Activated B cell treated with CpG ODN at 0.5 μM for 24 hours (primary cell): ENCODE results near the gene FANCC. TPM values are rescaled to one million over a fixed set of nuclear protein-coding genes. Genes with fewer than 3 reads are reported as not detected.

Experiments used
- ATAC-seq: fragments of 200-7000 bp; cut with Tn5 transposase; one replicate; pipeline ENCODE4 v1.10.0; 2021; ENCODE audit warnings: low read depth, mild to moderate bottlenecking, moderate library complexity
- CTCF ChIA-PET: fragments of 350-600 bp; sonication (Branson Sonifier 250); formaldehyde crosslinking; loops from one replicate; lab custom pipeline; 2021; ENCODE audit warnings: antibody characterized with exemption; lab: Charles Lee
- POLR2A ChIA-PET: fragments of 350-600 bp; sonication (Branson Sonifier 250); formaldehyde crosslinking; loops from one replicate; lab custom pipeline; 2021; ENCODE audit warnings: antibody characterized with exemption; lab: Charles Lee
- DNase-seq: peaks from one replicate; pipeline ENCODE4 v3.0.0; 2022
- H3K27ac Mint-ChIP-seq: one replicate; pipeline ENCODE4 v1.8.0; 2020; ENCODE audit warnings: mixed read lengths
- H3K27me3 Mint-ChIP-seq: one replicate; pipeline ENCODE4 v1.8.0; 2021; ENCODE audit warnings: mixed read lengths
- H3K36me3 Mint-ChIP-seq: one replicate; pipeline ENCODE4 v1.8.0; 2021; ENCODE audit warnings: low read depth, mixed read lengths
- H3K4me1 Mint-ChIP-seq: one replicate; pipeline ENCODE4 v1.8.0; 2021; ENCODE audit warnings: mixed read lengths
- H3K4me3 Mint-ChIP-seq: one replicate; pipeline ENCODE4 v1.8.0; 2020; ENCODE audit warnings: mild to moderate bottlenecking, mixed read lengths
- H3K9me3 Mint-ChIP-seq: one replicate; pipeline ENCODE4 v1.8.0; 2020; ENCODE audit warnings: mixed read lengths
- intact Hi-C: fragments of 100-400 bp; cut with micrococcal nuclease; formaldehyde crosslinking; loops from one replicate; pipeline ENCODE4 v1.15.1; 2024
- total RNA-seq: library from RNA; stranded (reverse); gene quantifications from 2 replicates; pipeline ENCODE4 v1.2.3, GENCODE V29; 2022
- TF ChIP-seq, protein P1 (sequence below): fragments of 200-600 bp; IDR thresholded peaks from one replicate; pipeline ENCODE4 v1.8.0; 2022; ENCODE audit warnings: antibody characterized with exemption, mild to moderate bottlenecking

Gene FANCC
- total RNA-seq, 1 donor from 2014 or later = 11.4 TPM

GRCh38 chr9:95190413-95190812 lies 127.1 kb downstream of the FANCC start:
- H3K4me1 Mint-ChIP-seq = no peaks in the 10 kb centered on the region
- H3K27ac Mint-ChIP-seq = no peak overlapping the region
- H3K36me3 Mint-ChIP-seq = no peaks in the 10 kb centered on the region
- H3K27me3 Mint-ChIP-seq = no peaks in the 10 kb centered on the region
- CTCF ChIA-PET = interaction anchor here (1.4 kb wide), 1 partner anchor 11 kb away, joined by 3 read pairs; no protein-coding TSS in a partner anchor
- H3K9me3 Mint-ChIP-seq = no peaks in the 10 kb centered on the region
- DNase-seq (no peak), ATAC-seq (no peak)
- H3K4me3 Mint-ChIP-seq = no peak overlapping the region
- POLR2A ChIA-PET = interaction anchor here (0.6 kb wide), 1 partner anchor 941 kb away, joined by 4 read pairs; no protein-coding TSS in a partner anchor
- intact Hi-C loops = no loop called here
- TF ChIP-seq, protein P1, sequence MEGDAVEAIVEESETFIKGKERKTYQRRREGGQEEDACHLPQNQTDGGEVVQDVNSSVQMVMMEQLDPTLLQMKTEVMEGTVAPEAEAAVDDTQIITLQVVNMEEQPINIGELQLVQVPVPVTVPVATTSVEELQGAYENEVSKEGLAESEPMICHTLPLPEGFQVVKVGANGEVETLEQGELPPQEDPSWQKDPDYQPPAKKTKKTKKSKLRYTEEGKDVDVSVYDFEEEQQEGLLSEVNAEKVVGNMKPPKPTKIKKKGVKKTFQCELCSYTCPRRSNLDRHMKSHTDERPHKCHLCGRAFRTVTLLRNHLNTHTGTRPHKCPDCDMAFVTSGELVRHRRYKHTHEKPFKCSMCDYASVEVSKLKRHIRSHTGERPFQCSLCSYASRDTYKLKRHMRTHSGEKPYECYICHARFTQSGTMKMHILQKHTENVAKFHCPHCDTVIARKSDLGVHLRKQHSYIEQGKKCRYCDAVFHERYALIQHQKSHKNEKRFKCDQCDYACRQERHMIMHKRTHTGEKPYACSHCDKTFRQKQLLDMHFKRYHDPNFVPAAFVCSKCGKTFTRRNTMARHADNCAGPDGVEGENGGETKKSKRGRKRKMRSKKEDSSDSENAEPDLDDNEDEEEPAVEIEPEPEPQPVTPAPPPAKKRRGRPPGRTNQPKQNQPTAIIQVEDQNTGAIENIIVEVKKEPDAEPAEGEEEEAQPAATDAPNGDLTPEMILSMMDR = no peak

GRCh38 chr9:95189251-95190098 lies 128.0 kb downstream of the FANCC start:
- DNase-seq (no peak), ATAC-seq (no peak)
- H3K27ac Mint-ChIP-seq = no peak overlapping the region
- H3K9me3 Mint-ChIP-seq = no peaks in the 10 kb centered on the region
- TF ChIP-seq, protein P1 = no peak
- H3K4me3 Mint-ChIP-seq = no peak overlapping the region
- H3K27me3 Mint-ChIP-seq = no peaks in the 10 kb centered on the region
- ChIA-PET POLR2A (no interaction called here), CTCF (interaction anchor here (1.0 to 1.4 kb wide), 2 partner anchors 9 to 10 kb away, joined by 3 read pairs; no protein-coding TSS in a partner anchor)
- intact Hi-C loops = no loop called here
- no peaks in the 10 kb centered on the region for H3K36me3 Mint-ChIP-seq
- H3K4me1 Mint-ChIP-seq = no peaks in the 10 kb centered on the region

DNA sequence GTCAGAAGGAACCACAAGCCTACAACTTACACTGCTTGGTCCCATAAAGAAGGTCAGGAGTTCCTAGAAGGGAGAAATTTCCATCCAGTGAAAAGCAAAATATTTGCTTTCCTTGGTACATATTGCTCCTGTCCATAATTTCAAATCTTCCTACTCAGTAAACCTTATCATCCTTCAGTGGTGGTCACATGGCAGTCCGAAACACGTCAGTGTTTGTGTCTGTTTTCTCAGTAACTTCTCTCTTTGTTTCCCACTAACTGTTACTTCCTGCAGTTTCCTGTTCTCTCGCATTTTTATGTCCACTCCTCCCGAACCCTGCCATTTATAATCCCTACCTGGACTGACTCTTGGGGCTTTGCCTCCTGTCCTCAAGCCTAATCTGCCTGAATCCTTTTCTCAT lies 129.1 kb downstream of the FANCC start:
- no peaks in the 10 kb centered on the region for H3K36me3 Mint-ChIP-seq
- ATAC-seq (no peak), DNase-seq (no peak)
- no peaks in the 10 kb centered on the region for H3K27me3 Mint-ChIP-seq
- ChIA-PET POLR2A (no interaction called here), CTCF (no interaction called here)
- intact Hi-C loops = no loop called here
- no peaks in the 10 kb centered on the region for H3K4me1 Mint-ChIP-seq
- H3K9me3 Mint-ChIP-seq = no peaks in the 10 kb centered on the region
- H3K4me3 Mint-ChIP-seq = no peak overlapping the region
- TF ChIP-seq, protein P1 = no peak
- H3K27ac Mint-ChIP-seq = no peak overlapping the region

DNA sequence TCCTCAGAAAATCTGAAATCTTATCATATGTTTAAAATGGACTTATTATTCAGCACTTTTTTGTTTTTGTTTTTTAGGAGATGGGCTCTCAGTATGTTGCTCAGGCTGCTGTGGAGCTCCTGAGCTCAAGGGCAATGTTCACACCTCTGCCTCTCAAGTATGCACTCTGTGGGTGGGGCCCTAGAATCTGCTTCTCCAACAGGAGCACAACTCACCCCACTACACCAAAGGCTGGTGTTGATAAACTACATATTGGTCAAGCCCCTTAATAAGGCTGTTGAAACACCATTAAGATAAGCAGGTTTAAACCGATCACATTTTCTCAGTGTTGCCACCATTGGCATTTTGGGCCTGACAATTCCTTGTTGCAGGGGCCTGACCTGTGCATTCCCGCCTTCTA lies 131.6 kb downstream of the FANCC start:
- Mint-ChIP-seq H3K9me3 (no peaks in the 10 kb centered on the region), H3K4me1 (no peaks in the 10 kb centered on the region), H3K27ac (no peak overlapping the region), H3K4me3 (no peak overlapping the region), H3K27me3 (no peaks in the 10 kb centered on the region), H3K36me3 (no peaks in the 10 kb centered on the region)
- ChIA-PET CTCF (no interaction called here), POLR2A (no interaction called here)
- intact Hi-C loops = no loop called here
- no peak for ATAC-seq
- no peak for DNase-seq
- TF ChIP-seq, protein P1 = no peak

- H3K27me3 Mint-ChIP-seq = no peaks in the 10 kb centered on the region
- H3K27ac Mint-ChIP-seq = no peak overlapping the region
- no peak overlapping the region for H3K4me3 Mint-ChIP-seq
- H3K36me3 Mint-ChIP-seq = no peaks in the 10 kb centered on the region
- ATAC-seq = no peak
- intact Hi-C loops = no loop called here
- DNase-seq = no peak
- TF ChIP-seq, protein P1 = no peak
- POLR2A ChIA-PET = no interaction called here
- no peaks in the 10 kb centered on the region for H3K9me3 Mint-ChIP-seq
- H3K4me1 Mint-ChIP-seq = no peaks in the 10 kb centered on the region
- CTCF ChIA-PET = interaction anchor here (1.2 kb wide), 1 partner anchor 12 kb away, joined by 3 read pairs; no protein-coding TSS in a partner anchor
These were observed 134.5 kb downstream of the FANCC start for GRCh38 chr9:95182854-95183563.
